Measurements from ENCODE around the gene DBN1.

Gene DBN1

GRCh38 chr5:177462021-177462670, 11.3 kb downstream of the DBN1 start:
- Mint-ChIP-seq H3K27ac (peak overlapping the region; percentile 44), H3K36me3 (ENCODE audit: low read depth) (peaks cover 38% of the 10 kb centered on the region)
- no peak for DNase-seq

GRCh38 chr5:177459819-177460628, 13.4 kb downstream of the DBN1 start:
- peak overlapping the region; percentile 3 for H3K27ac Mint-ChIP-seq
- no peak overlapping the region for H3K4me3 Mint-ChIP-seq
- H3K4me1 Mint-ChIP-seq (ENCODE audit: low read depth): peaks cover 16% of the 10 kb centered on the region
- peaks cover 23% of the 10 kb centered on the region for H3K36me3 Mint-ChIP-seq (ENCODE audit: low read depth)
- H3K27me3 Mint-ChIP-seq: no peaks in the 10 kb centered on the region
- H3K9me3 Mint-ChIP-seq: no peaks in the 10 kb centered on the region
- DNase-seq: no peak

More at GRCh38 chr5:177462021-177462670, 11.3 kb downstream of the DBN1 start:
- Mint-ChIP-seq H3K4me3 (no peak overlapping the region), H3K27me3 (no peaks in the 10 kb centered on the region), H3K9me3 (no peaks in the 10 kb centered on the region), H3K4me1 (ENCODE audit: low read depth) (peaks cover 10% of the 10 kb centered on the region)

GRCh38 chr5:177459357-177459756, 14.1 kb downstream of the DBN1 start:
- H3K36me3 Mint-ChIP-seq (ENCODE audit: low read depth): peaks cover 23% of the 10 kb centered on the region
- no peaks in the 10 kb centered on the region for H3K27me3 Mint-ChIP-seq
- DNase-seq: no peak
- H3K4me1 Mint-ChIP-seq (ENCODE audit: low read depth): peaks cover 16% of the 10 kb centered on the region
- peak overlapping the region; percentile 18 for H3K27ac Mint-ChIP-seq
- H3K4me3 Mint-ChIP-seq: no peak overlapping the region
- H3K9me3 Mint-ChIP-seq: no peaks in the 10 kb centered on the region

- peaks cover 23% of the 10 kb centered on the region for H3K36me3 Mint-ChIP-seq (ENCODE audit: low read depth)
- DNase-seq: no peak
- no peaks in the 10 kb centered on the region for H3K9me3 Mint-ChIP-seq
- H3K4me3 Mint-ChIP-seq: no peak overlapping the region
- peak overlapping the region; percentile 18 for H3K27ac Mint-ChIP-seq
- H3K4me1 Mint-ChIP-seq (ENCODE audit: low read depth): peaks cover 18% of the 10 kb centered on the region
- H3K27me3 Mint-ChIP-seq: no peaks in the 10 kb centered on the region
Measured at GRCh38 chr5:177458912-177459350, 14.5 kb downstream of the DBN1 start.

- Mint-ChIP-seq H3K4me1 (ENCODE audit: low read depth) (peaks cover 26% of the 10 kb centered on the region), H3K27me3 (no peaks in the 10 kb centered on the region), H3K4me3 (no peak overlapping the region), H3K9me3 (no peaks in the 10 kb centered on the region), H3K36me3 (ENCODE audit: low read depth) (peaks cover 20% of the 10 kb centered on the region), H3K27ac (peak overlapping the region; percentile 69)
- peak; percentile 32 for DNase-seq
Measured at GRCh38 chr5:177457852-177458681, 15.4 kb downstream of the DBN1 start.

GRCh38 chr5:177456976-177457851, 16.2 kb downstream of the DBN1 start:
- DNase-seq: peak; percentile 59
- no peaks in the 10 kb centered on the region for H3K27me3 Mint-ChIP-seq
- peak overlapping the region; percentile 43 for H3K4me3 Mint-ChIP-seq
- H3K27ac Mint-ChIP-seq: peak overlapping the region; percentile 92
- no peaks in the 10 kb centered on the region for H3K9me3 Mint-ChIP-seq
- H3K36me3 Mint-ChIP-seq (ENCODE audit: low read depth): peaks cover 20% of the 10 kb centered on the region
- peaks cover 26% of the 10 kb centered on the region for H3K4me1 Mint-ChIP-seq (ENCODE audit: low read depth)

GRCh38 chr5:177456591-177456964, 16.9 kb downstream of the DBN1 start:
- peaks cover 27% of the 10 kb centered on the region for H3K4me1 Mint-ChIP-seq (ENCODE audit: low read depth)
- peaks cover 20% of the 10 kb centered on the region for H3K36me3 Mint-ChIP-seq (ENCODE audit: low read depth)
- H3K9me3 Mint-ChIP-seq: no peaks in the 10 kb centered on the region
- H3K4me3 Mint-ChIP-seq: peak overlapping the region; percentile 84
- DNase-seq: no peak
- H3K27ac Mint-ChIP-seq: peak overlapping the region; percentile 92
- H3K27me3 Mint-ChIP-seq: no peaks in the 10 kb centered on the region

- DNase-seq: peak; percentile 97
- peak overlapping the region; percentile 84 for H3K4me3 Mint-ChIP-seq
- H3K27me3 Mint-ChIP-seq: no peaks in the 10 kb centered on the region
- peaks cover 27% of the 10 kb centered on the region for H3K4me1 Mint-ChIP-seq (ENCODE audit: low read depth)
- H3K36me3 Mint-ChIP-seq (ENCODE audit: low read depth): peaks cover 17% of the 10 kb centered on the region
- no peaks in the 10 kb centered on the region for H3K9me3 Mint-ChIP-seq
- H3K27ac Mint-ChIP-seq: peak overlapping the region; percentile 92
Measured at GRCh38 chr5:177455661-177456590, 17.5 kb downstream of the DBN1 start.

- Mint-ChIP-seq H3K9me3 (no peaks in the 10 kb centered on the region), H3K27me3 (no peaks in the 10 kb centered on the region), H3K4me3 (peak overlapping the region; percentile 84), H3K4me1 (ENCODE audit: low read depth) (peaks cover 29% of the 10 kb centered on the region), H3K27ac (peak overlapping the region; percentile 82), H3K36me3 (ENCODE audit: low read depth) (peaks cover 14% of the 10 kb centered on the region)
- DNase-seq: peak; percentile 96
Measured at GRCh38 chr5:177455036-177455660, 18.3 kb downstream of the DBN1 start.

GRCh38 chr5:177454397-177455035, 18.9 kb downstream of the DBN1 start:
- Mint-ChIP-seq H3K36me3 (ENCODE audit: low read depth) (peaks cover 14% of the 10 kb centered on the region), H3K27ac (peak overlapping the region; percentile 82), H3K4me1 (ENCODE audit: low read depth) (peaks cover 29% of the 10 kb centered on the region), H3K4me3 (peak overlapping the region; percentile 84), H3K27me3 (no peaks in the 10 kb centered on the region), H3K9me3 (no peaks in the 10 kb centered on the region)
- peak; percentile 98 for DNase-seq

GRCh38 chr5:177453852-177454396, 19.5 kb downstream of the DBN1 start:
- Mint-ChIP-seq H3K9me3 (no peaks in the 10 kb centered on the region), H3K27me3 (no peaks in the 10 kb centered on the region), H3K27ac (peak overlapping the region; percentile 79), H3K36me3 (ENCODE audit: low read depth) (peaks cover 10% of the 10 kb centered on the region), H3K4me1 (ENCODE audit: low read depth) (peaks cover 30% of the 10 kb centered on the region), H3K4me3 (peak overlapping the region; percentile 80)
- no peak for DNase-seq
